ENCODE measurements around the gene MAP7.

Gene MAP7

GRCh38 chr6:136306466-136306865, 243.8 kb downstream of the MAP7 start:
- no peaks in the 10 kb centered on the region for H3K9me3 ChIP-seq (ENCODE audit: control insufficient read depth, insufficient read depth, low read length)
- no peaks in the 10 kb centered on the region for H3K36me3 ChIP-seq (ENCODE audit: control insufficient read depth, low read length)
- no peaks in the 10 kb centered on the region for H3K4me1 ChIP-seq (ENCODE audit: control insufficient read depth, low read length)
- no peaks in the 10 kb centered on the region for H3K9me2 ChIP-seq (replicated peaks; ENCODE audit: control insufficient read depth, low read length)
- H3K27ac ChIP-seq (ENCODE audit: low read depth, low read length): no peak overlapping the region
- no peaks in the 10 kb centered on the region for H3F3A ChIP-seq (ENCODE audit: control insufficient read depth, insufficient read depth)
- no peak overlapping the region for H3K4me2 ChIP-seq (ENCODE audit: low read length)
- TF ChIP-seq, protein P1, sequence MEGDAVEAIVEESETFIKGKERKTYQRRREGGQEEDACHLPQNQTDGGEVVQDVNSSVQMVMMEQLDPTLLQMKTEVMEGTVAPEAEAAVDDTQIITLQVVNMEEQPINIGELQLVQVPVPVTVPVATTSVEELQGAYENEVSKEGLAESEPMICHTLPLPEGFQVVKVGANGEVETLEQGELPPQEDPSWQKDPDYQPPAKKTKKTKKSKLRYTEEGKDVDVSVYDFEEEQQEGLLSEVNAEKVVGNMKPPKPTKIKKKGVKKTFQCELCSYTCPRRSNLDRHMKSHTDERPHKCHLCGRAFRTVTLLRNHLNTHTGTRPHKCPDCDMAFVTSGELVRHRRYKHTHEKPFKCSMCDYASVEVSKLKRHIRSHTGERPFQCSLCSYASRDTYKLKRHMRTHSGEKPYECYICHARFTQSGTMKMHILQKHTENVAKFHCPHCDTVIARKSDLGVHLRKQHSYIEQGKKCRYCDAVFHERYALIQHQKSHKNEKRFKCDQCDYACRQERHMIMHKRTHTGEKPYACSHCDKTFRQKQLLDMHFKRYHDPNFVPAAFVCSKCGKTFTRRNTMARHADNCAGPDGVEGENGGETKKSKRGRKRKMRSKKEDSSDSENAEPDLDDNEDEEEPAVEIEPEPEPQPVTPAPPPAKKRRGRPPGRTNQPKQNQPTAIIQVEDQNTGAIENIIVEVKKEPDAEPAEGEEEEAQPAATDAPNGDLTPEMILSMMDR (IDR thresholded peaks at IDR 0.05; ENCODE audit: low read depth, low read length, poor library complexity, severe bottlenecking): no peak
- TF ChIP-seq EZH2phosphoT487 (IDR thresholded peaks at IDR 0.05; ENCODE audit: borderline replicate concordance, low read length): no peak
- no peaks in the 10 kb centered on the region for H4K20me1 ChIP-seq (ENCODE audit: control insufficient read depth, insufficient read depth, low read depth, low read length)
- H3K27me3 ChIP-seq (ENCODE audit: control insufficient read depth, low read length): no peaks in the 10 kb centered on the region
- H3K4me3 ChIP-seq (ENCODE audit: low read length): no peak overlapping the region
- no peaks in the 10 kb centered on the region for H3K79me2 ChIP-seq (ENCODE audit: control insufficient read depth, low read length)

- H3K9me3 ChIP-seq (ENCODE audit: control insufficient read depth, insufficient read depth, low read length): no peaks in the 10 kb centered on the region
- H4K20me1 ChIP-seq (ENCODE audit: control insufficient read depth, insufficient read depth, low read depth, low read length): no peaks in the 10 kb centered on the region
- no peaks in the 10 kb centered on the region for H3K36me3 ChIP-seq (ENCODE audit: control insufficient read depth, low read length)
- H3K27ac ChIP-seq (ENCODE audit: low read depth, low read length): no peak overlapping the region
- H3K9me2 ChIP-seq (replicated peaks; ENCODE audit: control insufficient read depth, low read length): no peaks in the 10 kb centered on the region
- H3K79me2 ChIP-seq (ENCODE audit: control insufficient read depth, low read length): no peaks in the 10 kb centered on the region
- no peak overlapping the region for H3K4me3 ChIP-seq (ENCODE audit: low read length)
- TF ChIP-seq, protein P1 (IDR thresholded peaks at IDR 0.05; ENCODE audit: low read depth, low read length, poor library complexity, severe bottlenecking): no peak
- no peak for TF ChIP-seq EZH2phosphoT487 (IDR thresholded peaks at IDR 0.05; ENCODE audit: borderline replicate concordance, low read length)
- no peaks in the 10 kb centered on the region for H3K4me1 ChIP-seq (ENCODE audit: control insufficient read depth, low read length)
- no peak overlapping the region for H3K4me2 ChIP-seq (ENCODE audit: low read length)
- H3F3A ChIP-seq (ENCODE audit: control insufficient read depth, insufficient read depth): no peaks in the 10 kb centered on the region
- H3K27me3 ChIP-seq (ENCODE audit: control insufficient read depth, low read length): no peaks in the 10 kb centered on the region
Observed at GRCh38 chr6:136304410-136304809, 245.8 kb downstream of the MAP7 start.

DNA sequence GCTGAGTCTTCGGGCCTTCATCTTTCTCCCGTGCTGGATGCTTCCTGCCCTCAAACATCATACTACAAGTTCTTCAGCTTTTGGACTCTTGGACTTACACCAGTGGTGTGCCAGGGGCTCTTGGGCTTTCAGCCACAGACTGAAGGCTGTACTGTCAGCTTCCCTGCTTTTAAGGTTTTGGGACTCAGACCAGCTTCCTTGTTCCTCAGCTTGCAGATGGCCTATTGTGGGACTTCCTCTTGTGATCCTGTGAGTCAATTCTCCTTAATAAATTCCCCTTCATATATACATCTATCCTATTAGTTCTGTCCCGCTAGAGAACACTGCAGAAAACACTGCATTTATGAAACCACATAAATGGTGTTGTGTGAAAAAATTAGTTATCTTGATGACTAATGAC, 246.7 kb downstream of the MAP7 start:
- no peak overlapping the region for H3K27ac ChIP-seq (ENCODE audit: low read depth, low read length)
- H3K79me2 ChIP-seq (ENCODE audit: control insufficient read depth, low read length): no peaks in the 10 kb centered on the region
- H3F3A ChIP-seq (ENCODE audit: control insufficient read depth, insufficient read depth): no peaks in the 10 kb centered on the region
- no peaks in the 10 kb centered on the region for H3K9me2 ChIP-seq (replicated peaks; ENCODE audit: control insufficient read depth, low read length)
- H3K27me3 ChIP-seq (ENCODE audit: control insufficient read depth, low read length): no peaks in the 10 kb centered on the region
- H3K4me2 ChIP-seq (ENCODE audit: low read length): no peak overlapping the region
- H3K4me1 ChIP-seq (ENCODE audit: control insufficient read depth, low read length): no peaks in the 10 kb centered on the region
- H3K4me3 ChIP-seq (ENCODE audit: low read length): no peak overlapping the region
- H4K20me1 ChIP-seq (ENCODE audit: control insufficient read depth, insufficient read depth, low read depth, low read length): no peaks in the 10 kb centered on the region
- no peaks in the 10 kb centered on the region for H3K9me3 ChIP-seq (ENCODE audit: control insufficient read depth, insufficient read depth, low read length)
- TF ChIP-seq, protein P1 (IDR thresholded peaks at IDR 0.05; ENCODE audit: low read depth, low read length, poor library complexity, severe bottlenecking): no peak
- TF ChIP-seq EZH2phosphoT487 (IDR thresholded peaks at IDR 0.05; ENCODE audit: borderline replicate concordance, low read length): no peak
- H3K36me3 ChIP-seq (ENCODE audit: control insufficient read depth, low read length): no peaks in the 10 kb centered on the region

DNA sequence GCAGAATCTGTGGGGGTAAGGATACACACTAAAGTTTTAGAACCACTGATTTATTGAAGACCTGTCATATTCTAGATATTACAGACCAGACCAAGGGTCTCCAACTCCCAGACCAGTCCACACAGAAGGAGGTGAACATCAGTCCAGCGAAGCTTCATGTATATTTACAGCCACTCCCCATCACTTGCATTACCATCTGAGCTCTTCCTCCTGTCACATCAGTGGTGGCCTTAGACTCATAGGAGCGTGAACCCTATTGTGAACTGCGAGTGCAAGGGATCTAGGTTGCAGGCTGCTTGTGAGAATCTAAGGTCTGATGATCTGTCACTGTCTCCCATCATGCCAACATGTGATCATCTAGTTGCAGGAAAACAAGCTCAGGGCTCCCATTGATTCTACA, 255.6 kb downstream of the MAP7 start:
- no peak overlapping the region for H3K4me2 ChIP-seq (ENCODE audit: low read length)
- no peak overlapping the region for H3K27ac ChIP-seq (ENCODE audit: low read depth, low read length)
- TF ChIP-seq, protein P1 (IDR thresholded peaks at IDR 0.05; ENCODE audit: low read depth, low read length, poor library complexity, severe bottlenecking): no peak
- TF ChIP-seq EZH2phosphoT487 (IDR thresholded peaks at IDR 0.05; ENCODE audit: borderline replicate concordance, low read length): no peak
- H3K36me3 ChIP-seq (ENCODE audit: control insufficient read depth, low read length): peaks cover 4% of the 10 kb centered on the region; the same call in 1 of the 2 replicates
- H3F3A ChIP-seq (ENCODE audit: control insufficient read depth, insufficient read depth): peaks cover 13% of the 10 kb centered on the region
- no peaks in the 10 kb centered on the region for H3K27me3 ChIP-seq (ENCODE audit: control insufficient read depth, low read length)
- H4K20me1 ChIP-seq (ENCODE audit: control insufficient read depth, insufficient read depth, low read depth, low read length): no peaks in the 10 kb centered on the region
- no peaks in the 10 kb centered on the region for H3K9me3 ChIP-seq (ENCODE audit: control insufficient read depth, insufficient read depth, low read length)
- H3K9me2 ChIP-seq (replicated peaks; ENCODE audit: control insufficient read depth, low read length): no peaks in the 10 kb centered on the region
- peaks cover 16% of the 10 kb centered on the region for H3K4me1 ChIP-seq (ENCODE audit: control insufficient read depth, low read length)
- peaks cover 4% of the 10 kb centered on the region for H3K79me2 ChIP-seq (ENCODE audit: control insufficient read depth, low read length)
- no peak overlapping the region for H3K4me3 ChIP-seq (ENCODE audit: low read length)

Data from DOHH2 (cell line).